PC-3 (cell line): Measurements from ENCODE around the gene CST8. TPM values are rescaled to one million over a fixed set of nuclear protein-coding genes. Genes with fewer than 3 reads are reported as not detected.

Experiments used
- ATAC-seq: fragments of 200-7000 bp; cut with Tn5 transposase; 2 replicates; pipeline ENCODE4 v1.9.1; 2020; ENCODE audit warnings: mild to moderate bottlenecking, moderate library complexity
- BruUV-seq: library from RNA; stranded (reverse); fragments of 400-500 nt; replicated peaks from 2 replicates; lab custom pipeline; 2021; lab: Mats Ljungman, UMichigan
- CTCF ChIA-PET: fragments of 300-600 bp; sonication (Branson Sonifier 250); formaldehyde crosslinking; loops from one replicate; lab custom pipeline; 2022; ENCODE audit warnings: antibody characterized with exemption; lab: Charles Lee
- POLR2A ChIA-PET: fragments of 300-600 bp; sonication (Branson Sonifier 250); formaldehyde crosslinking; loops from one replicate; lab custom pipeline; 2022; ENCODE audit warnings: antibody characterized with exemption; ENCODE audit not compliant: unreplicated experiment; lab: Charles Lee
- DNase-seq: peaks from one replicate; pipeline ENCODE4 v3.0.0-alpha.2; 2015
- H2AFZ ChIP-seq: fragments of 300-600 bp; sonication (generic); 2 replicates; pipeline ENCODE4 v1.6.0; 2016; ENCODE audit warnings: antibody characterized with exemption, low read length
- H3F3A ChIP-seq: fragments of 300-600 bp; sonication (generic); one replicate; pipeline ENCODE4 v1.6.0; 2017; ENCODE audit warnings: antibody characterized with exemption, low read length, control low read depth, mild to moderate bottlenecking; ENCODE audit not compliant: unreplicated experiment
- H3K27ac ChIP-seq: fragments of 300-600 bp; sonication (generic); 2 replicates; pipeline ENCODE4 v1.5.1; 2016; ENCODE audit warnings: mild to moderate bottlenecking, low read length
- H3K27me3 ChIP-seq: fragments of 300-600 bp; sonication (generic); 2 replicates; pipeline ENCODE4 v1.6.1; 2016; ENCODE audit warnings: low read length, mixed read lengths
- H3K36me3 ChIP-seq: fragments of 300-600 bp; sonication (generic); 2 replicates; pipeline ENCODE4 v1.6.1; 2016; ENCODE audit warnings: low read depth, mixed run types, low read length, mixed read lengths
- H3K4me1 ChIP-seq: fragments of 300-600 bp; sonication (generic); 2 replicates; pipeline ENCODE4 v1.5.1; 2016; ENCODE audit warnings: low read length; ENCODE audit not compliant: insufficient read depth
- H3K4me2 ChIP-seq: fragments of 300-600 bp; sonication (generic); 2 replicates; pipeline ENCODE4 v1.6.0; 2016; ENCODE audit warnings: low read length
- H3K4me3 ChIP-seq: fragments of 300-600 bp; sonication (generic); 2 replicates; pipeline ENCODE4 v1.5.1; 2016; ENCODE audit warnings: mild to moderate bottlenecking, low read length, mixed read lengths
- H3K79me2 ChIP-seq: fragments of 300-600 bp; sonication (generic); 2 replicates; pipeline ENCODE4 v1.6.1; 2017; ENCODE audit warnings: low read length, mixed read lengths
- H3K9ac ChIP-seq: fragments of 300-600 bp; sonication (generic); 2 replicates; pipeline ENCODE4 v1.6.0; 2016; ENCODE audit warnings: mild to moderate bottlenecking, low read length
- H3K9me2 ChIP-seq: fragments of 300-600 bp; sonication (generic); replicated peaks from 2 replicates; pipeline ENCODE4 v1.6.1; 2016; ENCODE audit warnings: mixed run types, low read length, mixed read lengths
- H3K9me3 ChIP-seq: fragments of 300-600 bp; sonication (generic); 2 replicates; pipeline ENCODE4 v1.6.1; 2016; ENCODE audit warnings: low read length, mixed read lengths
- H4K20me1 ChIP-seq: fragments of 300-600 bp; sonication (generic); 2 replicates; pipeline ENCODE4 v1.6.1; 2016; ENCODE audit warnings: low read length, mixed read lengths
- CTCF ChIP-seq: fragments of 300-600 bp; sonication (generic); conservative IDR thresholded peaks from 2 replicates; pipeline ENCODE4 v1.5.1; 2017; ENCODE audit warnings: antibody characterized with exemption, low read depth, mild to moderate bottlenecking, low read length
- EZH2 ChIP-seq: fragments of 300-600 bp; sonication (generic); IDR thresholded peaks from one replicate; pipeline ENCODE4 v1.6.1; 2017; ENCODE audit warnings: antibody characterized with exemption, mild to moderate bottlenecking, low read length; ENCODE audit not compliant: unreplicated experiment
- EZH2phosphoT487 ChIP-seq: fragments of 300-600 bp; sonication (generic); IDR thresholded peaks from 2 replicates; pipeline ENCODE4 v1.6.1; 2018; ENCODE audit warnings: mild to moderate bottlenecking, antibody characterized with exemption, low read length, borderline replicate concordance
- intact Hi-C: fragments of 100-400 bp; cut with micrococcal nuclease; formaldehyde crosslinking; loops from 2 replicates; pipeline ENCODE4 v1.9.0; 2023
- total RNA-seq: library from RNA; depleted of rRNA; stranded (reverse); fragments of >200 nt; gene quantifications from 2 replicates; pipeline ENCODE4 v1.2.3, GENCODE V29; 2014

The CST8 gene
- total RNA-seq, 1 experiment from 2014 or later, result not detected

GRCh38 chr20:23519556-23519955 lies 28.6 kb downstream of the CST8 start:
- Histone ChIP-seq H3K9me2 (no peaks in the 10 kb centered on the region), H3K4me3 (no peak overlapping the region), H2AFZ (no peak overlapping the region), H3K9ac (no peak overlapping the region), H3K27ac (no peak overlapping the region), H3K27me3 (peaks cover 80% of the 10 kb centered on the region), H3K9me3 (no peaks in the 10 kb centered on the region), H3K4me1 (no peaks in the 10 kb centered on the region), H4K20me1 (no peaks in the 10 kb centered on the region), H3K36me3 (no peaks in the 10 kb centered on the region), H3K4me2 (no peak overlapping the region), H3F3A (no peaks in the 10 kb centered on the region), H3K79me2 (no peaks in the 10 kb centered on the region)
- DNase-seq, result no peak
- ATAC-seq, result no peak
- intact Hi-C loops, result no loop called here
- BruUV-seq, result no TSS peak
- ChIA-PET CTCF (no interaction called here), POLR2A (no interaction called here)
- TF ChIP-seq CTCF, result no peak
- no peak for TF ChIP-seq EZH2phosphoT487
- no peak for TF ChIP-seq EZH2

DNA sequence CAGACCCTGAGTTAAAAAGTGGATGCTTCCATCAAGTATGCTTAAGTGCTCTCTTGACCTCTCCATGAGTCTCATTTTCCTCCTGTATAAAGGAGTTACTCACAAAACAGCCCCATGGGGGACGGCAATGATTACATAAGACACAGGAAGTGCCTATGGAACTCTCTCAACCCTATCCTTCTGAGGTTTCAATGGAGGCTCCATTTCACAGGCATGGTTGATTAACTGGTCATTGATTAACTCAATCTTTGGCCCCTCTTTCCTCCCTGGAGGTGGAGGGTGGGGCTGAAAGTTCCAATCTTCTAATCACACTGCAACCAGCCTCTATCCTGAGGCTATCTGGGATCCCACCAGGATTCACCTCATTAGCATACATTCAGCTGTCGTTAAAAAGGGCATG lies 29.3 kb downstream of the CST8 start:
- no TSS peak for BruUV-seq
- ChIA-PET POLR2A (no interaction called here), CTCF (no interaction called here)
- Histone ChIP-seq H3K79me2 (no peaks in the 10 kb centered on the region), H3K4me2 (no peak overlapping the region), H3K9ac (no peak overlapping the region), H3K9me3 (no peaks in the 10 kb centered on the region), H3K27ac (no peak overlapping the region), H3K36me3 (no peaks in the 10 kb centered on the region), H4K20me1 (no peaks in the 10 kb centered on the region), H3K4me1 (no peaks in the 10 kb centered on the region), H3K27me3 (peaks cover 84% of the 10 kb centered on the region), H3F3A (no peaks in the 10 kb centered on the region), H3K4me3 (no peak overlapping the region), H3K9me2 (no peaks in the 10 kb centered on the region), H2AFZ (no peak overlapping the region)
- intact Hi-C loops, result no loop called here
- DNase-seq (no peak), ATAC-seq (no peak)
- TF ChIP-seq CTCF, result no peak
- no peak for TF ChIP-seq EZH2
- no peak for TF ChIP-seq EZH2phosphoT487

DNA sequence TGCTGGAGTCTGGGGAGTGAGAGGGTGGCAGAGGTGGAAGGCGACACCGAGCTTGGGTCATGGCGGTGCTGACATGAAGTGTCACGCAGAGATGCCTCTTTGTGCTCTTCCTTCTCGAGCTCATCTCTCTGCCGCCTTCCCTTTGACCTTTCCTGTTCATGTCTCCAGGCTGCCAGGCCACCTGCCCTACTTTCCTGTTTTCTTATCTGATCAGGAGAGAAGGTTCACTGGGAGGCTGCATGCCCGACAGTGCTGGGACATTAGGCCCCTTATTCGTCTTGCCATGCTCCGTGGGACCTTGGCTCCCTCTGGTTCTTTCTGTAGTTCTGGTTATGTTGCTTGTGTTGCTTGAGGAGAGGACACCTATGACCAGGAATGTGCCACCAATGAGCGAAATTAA lies 33.2 kb downstream of the CST8 start:
- H3K27ac ChIP-seq, result no peak overlapping the region
- no peaks in the 10 kb centered on the region for H4K20me1 ChIP-seq
- H3K9me3 ChIP-seq, result peaks cover 13% of the 10 kb centered on the region
- H3K27me3 ChIP-seq, result peaks cover 56% of the 10 kb centered on the region
- no peaks in the 10 kb centered on the region for H3K4me1 ChIP-seq
- H3K36me3 ChIP-seq, result no peaks in the 10 kb centered on the region
- no peak overlapping the region for H3K4me2 ChIP-seq
- H3K79me2 ChIP-seq, result no peaks in the 10 kb centered on the region
- no peak for DNase-seq
- CTCF ChIA-PET, result no interaction called here
- no peaks in the 10 kb centered on the region for H3K9me2 ChIP-seq
- BruUV-seq, result no TSS peak
- TF ChIP-seq EZH2phosphoT487 (no peak), CTCF (no peak), EZH2 (no peak)
- no peak for ATAC-seq
- no peak overlapping the region for H3K9ac ChIP-seq
- H3F3A ChIP-seq, result no peaks in the 10 kb centered on the region
- POLR2A ChIA-PET, result no interaction called here
- no peak overlapping the region for H3K4me3 ChIP-seq
- H2AFZ ChIP-seq, result no peak overlapping the region
- intact Hi-C loops, result no loop called here
